Subcutaneous adipose tissue (tissue), 4 donors: ENCODE results near the gene ZNF318. TPM values are rescaled to one million over a fixed set of nuclear protein-coding genes. Genes with fewer than 3 reads are reported as not detected.

Source experiments
- total RNA-seq, 4 donors: library from RNA; depleted of rRNA; stranded (reverse); fragments of >200 nt; gene quantifications; one replicate each; pipeline ENCODE4 v1.1.0, GENCODE V29; 2016
- TF ChIP-seq, protein P1 (sequence below): fragments of 450-650 bp; IDR thresholded peaks from one replicate; pipeline ENCODE4 v1.5.1; 2016; ENCODE audit warnings: low read depth, mild to moderate bottlenecking, control low read depth, antibody characterized with exemption, moderate library complexity

The ZNF318 gene
- total RNA-seq, 4 donors from 2014 or later: 16.1 to 18.9 (median 17.9) TPM

DNA sequence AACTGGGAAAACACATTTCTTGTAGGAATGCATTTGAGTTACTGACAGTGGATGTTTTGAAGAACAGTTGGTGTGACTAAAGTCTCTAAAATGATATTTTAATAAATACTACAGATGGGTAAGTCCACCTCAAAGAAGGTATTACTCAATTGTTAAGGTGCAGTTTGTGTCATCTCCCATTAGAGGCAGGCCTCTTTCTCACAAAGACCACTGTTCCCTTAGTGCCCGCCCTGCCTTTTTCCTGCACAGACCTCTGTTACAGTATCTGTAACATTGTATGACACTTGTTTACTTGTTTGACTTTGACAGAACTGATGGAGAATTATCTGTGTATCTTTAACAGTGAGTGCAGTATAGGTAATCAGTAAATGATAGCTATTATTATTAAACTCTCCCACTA is 55.6 kb downstream of the ZNF318 start:
- TF ChIP-seq, protein P1, sequence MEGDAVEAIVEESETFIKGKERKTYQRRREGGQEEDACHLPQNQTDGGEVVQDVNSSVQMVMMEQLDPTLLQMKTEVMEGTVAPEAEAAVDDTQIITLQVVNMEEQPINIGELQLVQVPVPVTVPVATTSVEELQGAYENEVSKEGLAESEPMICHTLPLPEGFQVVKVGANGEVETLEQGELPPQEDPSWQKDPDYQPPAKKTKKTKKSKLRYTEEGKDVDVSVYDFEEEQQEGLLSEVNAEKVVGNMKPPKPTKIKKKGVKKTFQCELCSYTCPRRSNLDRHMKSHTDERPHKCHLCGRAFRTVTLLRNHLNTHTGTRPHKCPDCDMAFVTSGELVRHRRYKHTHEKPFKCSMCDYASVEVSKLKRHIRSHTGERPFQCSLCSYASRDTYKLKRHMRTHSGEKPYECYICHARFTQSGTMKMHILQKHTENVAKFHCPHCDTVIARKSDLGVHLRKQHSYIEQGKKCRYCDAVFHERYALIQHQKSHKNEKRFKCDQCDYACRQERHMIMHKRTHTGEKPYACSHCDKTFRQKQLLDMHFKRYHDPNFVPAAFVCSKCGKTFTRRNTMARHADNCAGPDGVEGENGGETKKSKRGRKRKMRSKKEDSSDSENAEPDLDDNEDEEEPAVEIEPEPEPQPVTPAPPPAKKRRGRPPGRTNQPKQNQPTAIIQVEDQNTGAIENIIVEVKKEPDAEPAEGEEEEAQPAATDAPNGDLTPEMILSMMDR: no peak

DNA sequence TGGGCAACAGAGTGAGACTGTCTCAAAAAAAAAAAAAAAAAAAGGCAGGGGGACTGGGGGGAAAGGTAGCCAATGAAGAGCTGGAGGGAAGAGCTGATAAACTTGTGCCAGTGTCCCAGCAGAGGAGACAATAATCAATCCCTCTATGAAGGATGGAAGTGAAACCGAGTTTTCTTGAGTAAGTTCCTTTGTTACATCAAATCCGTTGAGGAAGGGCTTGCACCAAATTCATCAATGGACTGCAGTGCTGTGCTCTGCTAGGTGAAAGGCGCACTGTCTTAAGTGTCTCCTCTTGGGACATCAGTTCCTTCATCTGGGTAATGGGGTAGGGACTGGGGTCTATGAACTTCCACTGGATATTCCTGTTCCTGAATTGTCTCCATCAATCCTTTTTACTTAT is 57.8 kb downstream of the ZNF318 start:
- TF ChIP-seq, protein P1: no peak

DNA sequence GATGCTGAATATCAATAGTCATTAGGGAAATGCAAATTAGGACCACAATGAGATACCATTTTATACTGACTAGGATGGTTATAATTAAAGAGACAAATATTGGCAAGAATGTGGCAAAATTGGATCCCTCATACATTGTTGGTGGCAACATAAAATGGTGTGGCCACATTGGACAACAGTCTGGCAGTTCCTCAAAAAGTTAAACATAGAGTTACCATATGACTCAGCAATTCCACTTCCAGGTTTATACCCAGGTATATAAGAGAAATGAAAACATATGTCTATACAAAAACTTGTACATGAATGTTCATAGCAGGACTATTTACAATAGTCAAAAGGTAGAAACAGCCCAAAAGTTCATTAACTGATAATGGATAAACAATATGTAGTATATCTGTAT is 58.8 kb downstream of the ZNF318 start:
- TF ChIP-seq, protein P1: no peak

DNA sequence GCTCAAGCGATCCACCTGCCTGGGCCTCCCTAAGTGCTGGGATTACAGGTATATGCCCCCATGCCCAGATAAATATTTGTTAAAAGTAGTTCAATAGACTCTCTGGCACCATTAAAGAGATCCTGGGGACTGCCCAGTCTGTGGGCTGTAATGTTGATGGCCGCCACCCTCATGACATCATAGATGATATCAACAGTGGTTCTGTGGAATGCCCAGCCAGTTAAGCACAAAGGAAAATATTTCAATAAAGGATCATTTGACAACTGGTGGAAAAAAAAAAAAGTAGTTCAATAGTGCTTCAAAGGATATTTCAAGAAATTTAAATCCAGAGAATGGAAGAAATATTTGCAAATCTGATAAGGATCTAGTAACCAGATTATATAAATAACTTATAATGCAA is 59.3 kb downstream of the ZNF318 start:
- TF ChIP-seq, protein P1: no peak

DNA sequence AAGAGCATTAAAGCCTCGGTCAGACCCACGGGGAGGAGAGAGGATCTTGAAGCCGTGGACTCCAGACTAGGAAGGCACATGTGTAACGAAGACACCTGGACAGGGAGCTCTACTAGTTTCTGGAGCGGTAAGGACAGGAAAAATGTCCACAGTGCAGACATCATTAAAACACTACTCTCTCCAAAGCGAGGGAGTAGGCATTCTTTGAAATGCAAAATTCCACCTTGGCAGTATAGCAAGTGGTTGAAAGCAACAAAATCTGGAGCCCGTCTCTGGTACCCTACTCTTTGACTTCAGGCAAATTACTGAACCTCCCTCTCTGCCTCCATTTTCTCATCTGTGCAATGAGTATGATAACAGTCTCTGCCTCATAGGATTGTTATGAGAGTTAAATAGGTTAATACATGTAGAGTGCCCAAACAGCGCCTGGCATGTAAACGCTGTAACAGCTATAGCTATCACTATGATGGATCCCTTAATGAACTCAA is 60.4 kb downstream of the ZNF318 start:
- TF ChIP-seq, protein P1: no peak

DNA sequence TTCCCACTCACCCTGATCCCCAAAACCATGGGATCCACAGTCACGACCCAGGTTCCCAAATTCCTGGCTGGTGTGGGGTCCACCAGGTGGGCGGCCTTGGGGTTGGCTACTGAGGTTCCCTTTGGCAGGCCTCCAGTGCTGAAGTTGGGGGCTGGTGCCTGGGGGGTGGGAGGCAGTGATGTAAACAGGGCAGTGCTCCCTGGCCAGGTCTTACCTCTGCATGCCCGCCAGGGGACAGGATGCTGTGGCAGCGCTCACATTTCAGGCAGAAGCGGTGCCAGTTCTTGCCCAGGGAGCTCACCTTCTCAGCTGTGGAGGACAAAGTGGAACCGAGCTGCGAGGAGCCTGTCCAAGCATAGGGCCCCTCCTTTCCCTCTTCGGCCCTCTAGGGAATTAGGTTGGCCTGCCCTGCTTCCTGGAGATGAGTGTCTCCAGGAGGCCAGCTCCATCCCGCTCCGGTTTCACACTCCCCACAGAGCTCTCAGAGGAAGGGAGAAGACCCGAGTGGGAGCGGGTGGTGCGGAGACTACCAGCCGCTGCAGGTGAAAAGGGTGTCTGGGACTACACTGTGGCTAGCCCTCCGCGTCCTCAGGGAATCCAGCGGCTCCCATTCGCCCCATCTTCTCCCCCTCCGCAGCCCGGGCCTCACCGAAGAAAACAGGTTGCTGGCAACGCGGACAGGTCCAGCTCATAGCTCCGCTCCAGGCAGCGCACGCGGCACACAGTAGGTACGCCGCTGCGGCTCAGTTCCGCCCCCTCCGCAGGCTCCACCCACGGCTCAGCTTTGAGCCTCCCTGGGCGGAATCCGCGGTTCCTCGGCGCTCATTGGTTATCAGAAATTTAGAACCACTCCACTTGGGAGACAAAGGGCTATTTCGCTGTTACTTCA is 61.1 kb downstream of the ZNF318 start, which contains the start of gene CRIP3:
CRIP3 (minus strand) TSS at position 726 of the 889 bp plus-strand sequence; CDS start at position 692, 34 bp downstream.
- TF ChIP-seq, protein P1: no peak

DNA sequence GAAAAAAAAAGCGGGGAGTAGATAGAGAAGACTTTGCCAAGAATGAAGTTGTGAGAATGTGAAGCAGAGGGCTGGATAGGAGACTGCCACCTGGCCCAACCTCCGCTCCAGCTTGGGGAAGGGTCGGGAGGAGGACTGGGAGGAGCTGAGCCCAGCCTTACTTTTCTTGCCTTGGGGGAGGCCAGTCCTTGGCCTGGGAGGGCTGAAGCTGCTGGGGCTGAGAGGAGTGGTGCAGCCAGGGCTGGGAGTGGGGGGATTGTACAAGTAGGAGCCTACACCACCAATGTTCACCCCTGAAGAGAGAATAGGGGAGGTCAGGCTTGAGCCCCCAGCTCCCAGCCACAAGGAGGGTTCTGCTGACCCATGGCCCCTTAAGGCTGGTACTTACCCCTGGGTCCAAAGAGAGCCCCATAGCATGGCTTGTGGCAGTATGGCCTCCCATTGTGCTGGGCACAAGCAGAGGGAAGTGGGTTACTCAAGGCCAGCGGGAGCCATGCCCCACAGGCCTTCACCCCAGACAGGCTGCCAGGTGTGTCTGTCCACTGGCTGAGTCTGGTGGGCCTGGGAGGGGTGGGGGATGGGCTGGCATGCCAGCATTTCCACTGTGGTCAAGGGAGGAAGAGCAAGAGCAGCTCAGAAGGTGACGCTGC is 61.9 kb downstream of the ZNF318 start:
- TF ChIP-seq, protein P1: no peak
